A673 (cell line): ENCODE measurements around the gene CDK14. TPM values are rescaled to one million over a fixed set of nuclear protein-coding genes. Genes with fewer than 3 reads are reported as not detected.

Experiments
- BruUV-seq: library from RNA; stranded (reverse); fragments of 400-500 nt; replicated peaks from 2 replicates; lab custom pipeline; 2021; lab: Mats Ljungman, UMichigan
- CTCF ChIA-PET: fragments of 300-600 bp; sonication (Branson Sonifier 250); formaldehyde crosslinking; loops from one replicate; lab custom pipeline; 2022; ENCODE audit warnings: antibody characterized with exemption; lab: Charles Lee
- POLR2A ChIA-PET: fragments of 300-600 bp; sonication (Branson Sonifier 250); formaldehyde crosslinking; loops from one replicate; lab custom pipeline; 2022; ENCODE audit warnings: antibody characterized with exemption; ENCODE audit not compliant: low non-redundant PET; lab: Charles Lee
- DNase-seq: peaks from one replicate; pipeline ENCODE4 v3.0.0-alpha.2; 2015; ENCODE audit warnings: low spot score
- H3K27ac ChIP-seq: fragments of 200-600 bp; sonication (generic); 2 replicates; pipeline ENCODE4 v1.5.1; 2016; ENCODE audit warnings: mixed run types, low read depth, mild to moderate bottlenecking, mixed read lengths, antibody characterized with exemption, low read length; ENCODE audit not compliant: poor library complexity, severe bottlenecking
- H3K27me3 ChIP-seq: fragments of 200-600 bp; sonication (generic); replicated peaks from 2 replicates; pipeline ENCODE4 v1.6.1; 2017; ENCODE audit warnings: mixed run types, low read depth, mild to moderate bottlenecking, mixed read lengths, antibody characterized with exemption, low read length; ENCODE audit not compliant: insufficient read depth, poor library complexity
- H3K36me3 ChIP-seq: fragments of 200-600 bp; sonication (generic); 2 replicates; pipeline ENCODE4 v1.6.1; 2016; ENCODE audit warnings: mixed run types, mild to moderate bottlenecking, mixed read lengths, antibody characterized with exemption, low read length; ENCODE audit not compliant: insufficient read depth, poor library complexity, severe bottlenecking
- H3K4me1 ChIP-seq: fragments of 200-600 bp; sonication (generic); 2 replicates; pipeline ENCODE4 v1.6.1; 2017; ENCODE audit warnings: mixed run types, mild to moderate bottlenecking, mixed read lengths, antibody characterized with exemption, low read length; ENCODE audit not compliant: insufficient read depth, poor library complexity, severe bottlenecking
- H3K4me3 ChIP-seq: fragments of 200-600 bp; sonication (generic); 2 replicates; pipeline ENCODE4 v1.5.1; 2016; ENCODE audit warnings: low read depth, mixed run types, mild to moderate bottlenecking, mixed read lengths, low read length; ENCODE audit not compliant: poor library complexity, severe bottlenecking
- H3K9me3 ChIP-seq: fragments of 200-600 bp; sonication (generic); 2 replicates; pipeline ENCODE4 v1.6.1; 2016; ENCODE audit warnings: mixed run types, low read depth, mild to moderate bottlenecking, mixed read lengths, antibody characterized with exemption, low read length; ENCODE audit not compliant: poor library complexity, severe bottlenecking
- CTCF ChIP-seq: fragments of 300-800, 200-600 bp; sonication (generic); conservative IDR thresholded peaks from 2 replicates; pipeline ENCODE4 v1.5.1; 2017; ENCODE audit warnings: low read depth, mild to moderate bottlenecking, antibody characterized with exemption, low read length, moderate library complexity, mixed read lengths
- EZH2 ChIP-seq: fragments of 200-600 bp; sonication (generic); IDR thresholded peaks from 2 replicates; pipeline ENCODE4 v1.6.1; 2017; ENCODE audit warnings: borderline replicate concordance, low read depth, mild to moderate bottlenecking, mixed read lengths, antibody characterized with exemption, low read length; ENCODE audit not compliant: poor library complexity, severe bottlenecking
- intact Hi-C: fragments of 100-400 bp; cut with micrococcal nuclease; formaldehyde crosslinking; loops from one replicate; pipeline ENCODE4 v1.10.0; 2022; ENCODE audit not compliant: unreplicated experiment
- total RNA-seq: library from RNA; stranded (reverse); gene quantifications from 2 replicates; pipeline ENCODE4 v1.2.3, GENCODE V29; 2021

Gene CDK14
- total RNA-seq, 1 experiment from 2014 or later, result 128 TPM

- H3K27me3 ChIP-seq, result no peaks in the 10 kb centered on the region
- no peaks in the 10 kb centered on the region for H3K9me3 ChIP-seq
- H3K36me3 ChIP-seq, result no peaks in the 10 kb centered on the region
- peaks cover 30% of the 10 kb centered on the region for H3K4me1 ChIP-seq
- H3K4me3 ChIP-seq, result no peak overlapping the region
- ChIA-PET POLR2A (no interaction called here), CTCF (no interaction called here)
- intact Hi-C loops, result no loop called here
- no TSS peak for BruUV-seq
- DNase-seq, result peak; percentile 34
- TF ChIP-seq EZH2 (no peak), CTCF (no peak)
- no peak overlapping the region for H3K27ac ChIP-seq
These were observed 96.3 kb downstream of the CDK14 start for GRCh38 chr7:90692396-90692795.

- Histone ChIP-seq H3K4me1 (peaks cover 25% of the 10 kb centered on the region), H3K36me3 (no peaks in the 10 kb centered on the region), H3K9me3 (no peaks in the 10 kb centered on the region), H3K4me3 (no peak overlapping the region), H3K27me3 (no peaks in the 10 kb centered on the region), H3K27ac (no peak overlapping the region)
- TF ChIP-seq EZH2, result no peak
- TF ChIP-seq CTCF, result no peak
- BruUV-seq, result no TSS peak
- no peak for DNase-seq
- intact Hi-C loops, result no loop called here
- POLR2A ChIA-PET, result no interaction called here
- CTCF ChIA-PET, result no interaction called here
These were observed 96.8 kb downstream of the CDK14 start for GRCh38 chr7:90692947-90693346.

GRCh38 chr7:90693939-90694338 lies 97.8 kb downstream of the CDK14 start:
- no TSS peak for BruUV-seq
- ChIA-PET POLR2A (no interaction called here), CTCF (no interaction called here)
- H3K4me1 ChIP-seq, result peaks cover 25% of the 10 kb centered on the region
- DNase-seq, result no peak
- no peak overlapping the region for H3K27ac ChIP-seq
- no peak for TF ChIP-seq EZH2
- no peak for TF ChIP-seq CTCF
- H3K36me3 ChIP-seq, result no peaks in the 10 kb centered on the region
- no peaks in the 10 kb centered on the region for H3K9me3 ChIP-seq
- intact Hi-C loops, result no loop called here
- H3K27me3 ChIP-seq, result no peaks in the 10 kb centered on the region
- no peak overlapping the region for H3K4me3 ChIP-seq
